Measurements from ENCODE around the gene CLDN6. TPM values are rescaled to one million over a fixed set of nuclear protein-coding genes. Genes with fewer than 3 reads are reported as not detected.

Gene CLDN6
- total RNA-seq, 1 donor from 2014 or later: 33.0 TPM

- Mint-ChIP-seq H3K36me3 (ENCODE audit: low read depth, unreplicated experiment) (no peaks in the 10 kb centered on the region), H3K27ac (ENCODE audit: unreplicated experiment) (no peak overlapping the region), H3K4me1 (ENCODE audit: unreplicated experiment) (no peaks in the 10 kb centered on the region), H3K27me3 (ENCODE audit: unreplicated experiment) (peaks cover 2% of the 10 kb centered on the region), H3K4me3 (ENCODE audit: unreplicated experiment) (no peak overlapping the region), H3K9me3 (ENCODE audit: unreplicated experiment) (no peaks in the 10 kb centered on the region)
- DNase-seq (ENCODE audit: low spot score): no peak
- no peak for TF ChIP-seq CTCF (IDR thresholded peaks at IDR 0.05; ENCODE audit: unreplicated experiment)
Measured at GRCh38 chr16:2987286-2987685, 30.7 kb downstream of the CLDN6 start.

GRCh38 chr16:2986623-2987188, 31.3 kb downstream of the CLDN6 start:
- no peak overlapping the region for H3K27ac Mint-ChIP-seq (ENCODE audit: unreplicated experiment)
- no peaks in the 10 kb centered on the region for H3K9me3 Mint-ChIP-seq (ENCODE audit: unreplicated experiment)
- H3K4me1 Mint-ChIP-seq (ENCODE audit: unreplicated experiment): peaks cover 4% of the 10 kb centered on the region
- H3K27me3 Mint-ChIP-seq (ENCODE audit: unreplicated experiment): peaks cover 4% of the 10 kb centered on the region
- H3K4me3 Mint-ChIP-seq (ENCODE audit: unreplicated experiment): no peak overlapping the region
- DNase-seq (ENCODE audit: low spot score): no peak
- H3K36me3 Mint-ChIP-seq (ENCODE audit: low read depth, unreplicated experiment): no peaks in the 10 kb centered on the region
- TF ChIP-seq CTCF (IDR thresholded peaks at IDR 0.05; ENCODE audit: unreplicated experiment): no peak

GRCh38 chr16:2985893-2986355, 32.1 kb downstream of the CLDN6 start:
- no peak for TF ChIP-seq CTCF (IDR thresholded peaks at IDR 0.05; ENCODE audit: unreplicated experiment)
- Mint-ChIP-seq H3K27me3 (ENCODE audit: unreplicated experiment) (peaks cover 7% of the 10 kb centered on the region), H3K4me3 (ENCODE audit: unreplicated experiment) (no peak overlapping the region), H3K9me3 (ENCODE audit: unreplicated experiment) (no peaks in the 10 kb centered on the region), H3K36me3 (ENCODE audit: low read depth, unreplicated experiment) (no peaks in the 10 kb centered on the region), H3K4me1 (ENCODE audit: unreplicated experiment) (peaks cover 12% of the 10 kb centered on the region), H3K27ac (ENCODE audit: unreplicated experiment) (no peak overlapping the region)
- DNase-seq (ENCODE audit: low spot score): no peak

GRCh38 chr16:2985462-2985861, 32.5 kb downstream of the CLDN6 start:
- TF ChIP-seq CTCF (IDR thresholded peaks at IDR 0.05; ENCODE audit: unreplicated experiment): no peak
- H3K36me3 Mint-ChIP-seq (ENCODE audit: low read depth, unreplicated experiment): no peaks in the 10 kb centered on the region
- H3K27ac Mint-ChIP-seq (ENCODE audit: unreplicated experiment): no peak overlapping the region
- H3K4me3 Mint-ChIP-seq (ENCODE audit: unreplicated experiment): no peak overlapping the region
- peaks cover 7% of the 10 kb centered on the region for H3K27me3 Mint-ChIP-seq (ENCODE audit: unreplicated experiment)
- no peaks in the 10 kb centered on the region for H3K9me3 Mint-ChIP-seq (ENCODE audit: unreplicated experiment)
- H3K4me1 Mint-ChIP-seq (ENCODE audit: unreplicated experiment): peaks cover 13% of the 10 kb centered on the region
- no peak for DNase-seq (ENCODE audit: low spot score)

GRCh38 chr16:2983706-2984136, 34.3 kb downstream of the CLDN6 start:
- Mint-ChIP-seq H3K27me3 (ENCODE audit: unreplicated experiment) (peaks cover 7% of the 10 kb centered on the region), H3K36me3 (ENCODE audit: low read depth, unreplicated experiment) (no peaks in the 10 kb centered on the region), H3K9me3 (ENCODE audit: unreplicated experiment) (no peaks in the 10 kb centered on the region), H3K4me3 (ENCODE audit: unreplicated experiment) (no peak overlapping the region), H3K27ac (ENCODE audit: unreplicated experiment) (no peak overlapping the region), H3K4me1 (ENCODE audit: unreplicated experiment) (peaks cover 13% of the 10 kb centered on the region)
- TF ChIP-seq CTCF (IDR thresholded peaks at IDR 0.05; ENCODE audit: unreplicated experiment): peak; percentile 85
- peak; percentile 95 for DNase-seq (ENCODE audit: low spot score)
